Activated B cell treated with CpG ODN at 0.5 μM for 24 hours (primary cell): Measurements from ENCODE around the gene ZNF860. TPM values are rescaled to one million over a fixed set of nuclear protein-coding genes. Genes with fewer than 3 reads are reported as not detected.

ENCODE experiments used
- ATAC-seq: fragments of 200-7000 bp; cut with Tn5 transposase; one replicate; pipeline ENCODE4 v1.10.0; 2021; ENCODE audit warnings: low read depth, mild to moderate bottlenecking, moderate library complexity
- CTCF ChIA-PET: fragments of 350-600 bp; sonication (Branson Sonifier 250); formaldehyde crosslinking; loops from one replicate; lab custom pipeline; 2021; ENCODE audit warnings: antibody characterized with exemption; lab: Charles Lee
- POLR2A ChIA-PET: fragments of 350-600 bp; sonication (Branson Sonifier 250); formaldehyde crosslinking; loops from one replicate; lab custom pipeline; 2021; ENCODE audit warnings: antibody characterized with exemption; lab: Charles Lee
- DNase-seq: peaks from one replicate; pipeline ENCODE4 v3.0.0; 2022
- H3K27ac Mint-ChIP-seq: one replicate; pipeline ENCODE4 v1.8.0; 2020; ENCODE audit warnings: mixed read lengths
- H3K27me3 Mint-ChIP-seq: one replicate; pipeline ENCODE4 v1.8.0; 2021; ENCODE audit warnings: mixed read lengths
- H3K36me3 Mint-ChIP-seq: one replicate; pipeline ENCODE4 v1.8.0; 2021; ENCODE audit warnings: low read depth, mixed read lengths
- H3K4me1 Mint-ChIP-seq: one replicate; pipeline ENCODE4 v1.8.0; 2021; ENCODE audit warnings: mixed read lengths
- H3K4me3 Mint-ChIP-seq: one replicate; pipeline ENCODE4 v1.8.0; 2020; ENCODE audit warnings: mild to moderate bottlenecking, mixed read lengths
- H3K9me3 Mint-ChIP-seq: one replicate; pipeline ENCODE4 v1.8.0; 2020; ENCODE audit warnings: mixed read lengths
- intact Hi-C: fragments of 100-400 bp; cut with micrococcal nuclease; formaldehyde crosslinking; loops from one replicate; pipeline ENCODE4 v1.15.1; 2024
- total RNA-seq: library from RNA; stranded (reverse); gene quantifications from 2 replicates; pipeline ENCODE4 v1.2.3, GENCODE V29; 2022
- TF ChIP-seq, protein P1 (sequence below): fragments of 200-600 bp; IDR thresholded peaks from one replicate; pipeline ENCODE4 v1.8.0; 2022; ENCODE audit warnings: antibody characterized with exemption, mild to moderate bottlenecking

ZNF860 gene
- total RNA-seq, 1 donor from 2014 or later, result 19.1 TPM

- intact Hi-C loops, result loop anchor here (1.0 to 2.0 kb wide), 3 partner anchors 9 to 40 kb away; partner anchors contain the start of genes OSBPL10 and ZNF860
- Mint-ChIP-seq H3K36me3 (peaks cover 17% of the 10 kb centered on the region), H3K4me1 (peaks cover 64% of the 10 kb centered on the region), H3K4me3 (no peak overlapping the region), H3K27me3 (no peaks in the 10 kb centered on the region), H3K27ac (peak overlapping the region; percentile 94), H3K9me3 (no peaks in the 10 kb centered on the region)
- TF ChIP-seq, protein P1, sequence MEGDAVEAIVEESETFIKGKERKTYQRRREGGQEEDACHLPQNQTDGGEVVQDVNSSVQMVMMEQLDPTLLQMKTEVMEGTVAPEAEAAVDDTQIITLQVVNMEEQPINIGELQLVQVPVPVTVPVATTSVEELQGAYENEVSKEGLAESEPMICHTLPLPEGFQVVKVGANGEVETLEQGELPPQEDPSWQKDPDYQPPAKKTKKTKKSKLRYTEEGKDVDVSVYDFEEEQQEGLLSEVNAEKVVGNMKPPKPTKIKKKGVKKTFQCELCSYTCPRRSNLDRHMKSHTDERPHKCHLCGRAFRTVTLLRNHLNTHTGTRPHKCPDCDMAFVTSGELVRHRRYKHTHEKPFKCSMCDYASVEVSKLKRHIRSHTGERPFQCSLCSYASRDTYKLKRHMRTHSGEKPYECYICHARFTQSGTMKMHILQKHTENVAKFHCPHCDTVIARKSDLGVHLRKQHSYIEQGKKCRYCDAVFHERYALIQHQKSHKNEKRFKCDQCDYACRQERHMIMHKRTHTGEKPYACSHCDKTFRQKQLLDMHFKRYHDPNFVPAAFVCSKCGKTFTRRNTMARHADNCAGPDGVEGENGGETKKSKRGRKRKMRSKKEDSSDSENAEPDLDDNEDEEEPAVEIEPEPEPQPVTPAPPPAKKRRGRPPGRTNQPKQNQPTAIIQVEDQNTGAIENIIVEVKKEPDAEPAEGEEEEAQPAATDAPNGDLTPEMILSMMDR, result no peak
- no peak for ATAC-seq
- POLR2A ChIA-PET, result interaction anchor here (1.0 to 4.2 kb wide), 4 partner anchors 9 to 101 kb away, joined by 3 to 65 read pairs (median 9); partner anchors contain the start of genes OSBPL10 and ZNF860
- CTCF ChIA-PET, result interaction anchor here (1.3 to 2.8 kb wide), 2 partner anchors 19 to 40 kb away, joined by 3 to 12 read pairs; partner anchors contain the start of genes OSBPL10 and ZNF860
- DNase-seq, result no peak
These were observed 19.3 kb downstream of the ZNF860 start for GRCh38 chr3:32000877-32001276.

DNA sequence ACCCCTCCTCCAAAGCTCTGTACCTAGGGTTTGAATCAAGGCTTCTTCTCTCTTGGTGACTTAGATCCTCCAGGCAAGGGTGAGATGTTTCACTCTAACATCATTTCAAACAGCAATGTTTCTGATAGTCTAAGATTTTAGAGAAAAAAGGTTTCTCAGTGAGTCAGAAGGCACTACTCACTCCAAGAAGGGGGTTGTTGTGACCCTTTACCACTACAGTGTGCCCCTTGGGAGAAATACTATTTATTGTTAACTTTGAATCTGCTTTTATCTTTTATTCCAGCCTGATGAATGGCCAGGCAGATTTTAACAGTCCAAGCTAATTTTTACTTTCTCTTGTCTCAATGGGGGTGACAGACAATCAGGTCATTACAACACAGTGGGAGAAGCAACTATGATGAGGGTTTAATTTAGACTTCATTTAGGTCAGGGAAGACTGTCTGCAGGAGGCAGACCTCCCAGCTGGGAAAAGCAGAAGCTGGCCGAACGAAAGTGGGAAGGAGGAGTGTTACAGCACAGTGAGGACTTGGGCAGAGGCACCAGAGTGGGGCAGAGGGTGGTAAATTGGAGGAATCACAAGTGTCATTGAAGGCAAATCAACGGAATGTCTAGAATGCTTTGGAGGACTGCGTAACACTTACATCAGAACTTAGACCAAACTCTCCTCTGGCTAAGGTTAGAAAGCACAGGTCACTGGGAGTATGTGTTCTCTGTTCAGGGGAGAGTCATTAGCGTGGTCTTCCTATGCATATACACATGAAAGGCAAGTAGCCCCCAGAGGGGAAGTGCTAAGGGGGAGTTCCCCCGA lies 21.2 kb downstream of the ZNF860 start:
- CTCF ChIA-PET, result no interaction called here
- Mint-ChIP-seq H3K4me1 (peaks cover 59% of the 10 kb centered on the region), H3K9me3 (no peaks in the 10 kb centered on the region), H3K36me3 (peaks cover 4% of the 10 kb centered on the region), H3K27ac (peak overlapping the region; percentile 57), H3K27me3 (no peaks in the 10 kb centered on the region), H3K4me3 (no peak overlapping the region)
- intact Hi-C loops, result no loop called here
- no peak for DNase-seq
- TF ChIP-seq, protein P1, result no peak
- ATAC-seq, result no peak
- POLR2A ChIA-PET, result interaction anchor here (0.6 kb wide), 1 partner anchor 250 kb away, joined by 3 read pairs; no protein-coding TSS in a partner anchor

- no peak for DNase-seq
- Mint-ChIP-seq H3K36me3 (peaks cover 4% of the 10 kb centered on the region), H3K4me1 (peaks cover 53% of the 10 kb centered on the region), H3K27ac (peak overlapping the region; percentile 30), H3K9me3 (no peaks in the 10 kb centered on the region), H3K4me3 (no peak overlapping the region), H3K27me3 (no peaks in the 10 kb centered on the region)
- TF ChIP-seq, protein P1, result no peak
- POLR2A ChIA-PET, result no interaction called here
- intact Hi-C loops, result no loop called here
- no peak for ATAC-seq
- CTCF ChIA-PET, result no interaction called here
These were observed 21.8 kb downstream of the ZNF860 start for GRCh38 chr3:32003380-32003779.

- Mint-ChIP-seq H3K4me3 (no peak overlapping the region), H3K27ac (peak overlapping the region; percentile 46), H3K9me3 (no peaks in the 10 kb centered on the region), H3K27me3 (no peaks in the 10 kb centered on the region), H3K36me3 (peaks cover 4% of the 10 kb centered on the region), H3K4me1 (peaks cover 48% of the 10 kb centered on the region)
- intact Hi-C loops, result no loop called here
- DNase-seq (no peak), ATAC-seq (no peak)
- ChIA-PET POLR2A (interaction anchor here (0.5 kb wide), 1 partner anchor 18 kb away, joined by 6 read pairs; no protein-coding TSS in a partner anchor), CTCF (no interaction called here)
- TF ChIP-seq, protein P1, result no peak
These were observed 22.7 kb downstream of the ZNF860 start for GRCh38 chr3:32004113-32004765.
